Mesothelial cell of epicardium (in vitro differentiated cells): Measurements from ENCODE around the gene RRAGD. TPM values are rescaled to one million over a fixed set of nuclear protein-coding genes. Genes with fewer than 3 reads are reported as not detected.

Source experiments
- DNase-seq, 2 experiments: peaks; one replicate each; pipeline ENCODE4 v3.0.0; 2021; ENCODE audit warnings: low spot score in 2 of 2; ENCODE audit not compliant: unreplicated experiment in 2 of 2
- H3K27ac Mint-ChIP-seq: 2 replicates; pipeline ENCODE4 v1.8.0; 2021; ENCODE audit warnings: mixed read lengths
- H3K27me3 Mint-ChIP-seq: 2 replicates; pipeline ENCODE4 v1.8.0; 2021; ENCODE audit warnings: low read depth, mixed read lengths
- H3K36me3 Mint-ChIP-seq: 2 replicates; pipeline ENCODE4 v1.8.0; 2021; ENCODE audit warnings: mixed read lengths
- H3K4me1 Mint-ChIP-seq: 2 replicates; pipeline ENCODE4 v1.8.0; 2021; ENCODE audit warnings: mixed read lengths
- H3K4me3 Mint-ChIP-seq: 2 replicates; pipeline ENCODE4 v1.8.0; 2021; ENCODE audit warnings: mild to moderate bottlenecking, moderate library complexity, mixed read lengths
- H3K9me3 Mint-ChIP-seq: 2 replicates; pipeline ENCODE4 v1.8.0; 2021; ENCODE audit warnings: mixed read lengths
- CTCF ChIP-seq: fragments of 200-600 bp; sonication (generic); IDR thresholded peaks from one replicate; pipeline ENCODE4 v1.5.0; 2021; ENCODE audit warnings: antibody characterized with exemption; ENCODE audit not compliant: unreplicated experiment
- total RNA-seq: library from RNA; stranded (reverse); gene quantifications from 3 replicates; pipeline ENCODE4 v1.2.1, GENCODE V29; 2021

RRAGD gene
- total RNA-seq, 1 donor from 2014 or later, result 6.9 TPM

- H3K36me3 Mint-ChIP-seq, result peaks cover 9% of the 10 kb centered on the region
- H3K4me1 Mint-ChIP-seq, result peaks cover 9% of the 10 kb centered on the region
- TF ChIP-seq CTCF, result no peak
- DNase-seq, result no peak
- no peak overlapping the region for H3K27ac Mint-ChIP-seq
- H3K4me3 Mint-ChIP-seq, result no peak overlapping the region
- no peaks in the 10 kb centered on the region for H3K9me3 Mint-ChIP-seq
- no peaks in the 10 kb centered on the region for H3K27me3 Mint-ChIP-seq
These were observed 40.2 kb upstream of the RRAGD start for GRCh38 chr6:89452281-89452680.

GRCh38 chr6:89449193-89449592 is 37.1 kb upstream of the RRAGD start:
- Mint-ChIP-seq H3K4me1 (peaks cover 6% of the 10 kb centered on the region), H3K27me3 (no peaks in the 10 kb centered on the region), H3K27ac (no peak overlapping the region), H3K4me3 (no peak overlapping the region), H3K36me3 (no peaks in the 10 kb centered on the region), H3K9me3 (no peaks in the 10 kb centered on the region)
- TF ChIP-seq CTCF, result no peak
- DNase-seq, result no peak

DNA sequence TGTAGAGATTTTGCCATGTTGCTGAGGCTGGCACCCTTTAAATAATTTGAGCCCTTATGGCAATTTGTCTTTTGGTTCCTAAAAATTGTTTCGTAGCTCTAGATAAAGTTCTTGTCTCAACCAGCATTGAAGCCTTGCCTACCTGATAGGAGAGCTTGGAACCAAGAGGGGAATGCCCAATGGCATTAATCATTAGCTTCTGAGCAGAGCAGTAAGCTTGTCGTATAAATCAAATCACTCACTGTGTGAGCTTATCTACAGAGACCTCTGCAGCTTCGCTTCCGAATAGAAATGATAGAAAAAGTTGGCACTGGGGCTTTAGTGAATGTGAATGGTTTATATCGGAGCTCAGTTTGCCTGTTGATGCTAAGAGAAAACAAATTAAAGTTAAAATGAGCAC is 31.6 kb upstream of the RRAGD start:
- no peak overlapping the region for H3K27ac Mint-ChIP-seq
- peaks cover 6% of the 10 kb centered on the region for H3K4me1 Mint-ChIP-seq
- peaks cover 11% of the 10 kb centered on the region for H3K9me3 Mint-ChIP-seq
- DNase-seq, result no peak
- H3K27me3 Mint-ChIP-seq, result no peaks in the 10 kb centered on the region
- no peak overlapping the region for H3K4me3 Mint-ChIP-seq
- H3K36me3 Mint-ChIP-seq, result peaks cover 7% of the 10 kb centered on the region
- no peak for TF ChIP-seq CTCF

DNA sequence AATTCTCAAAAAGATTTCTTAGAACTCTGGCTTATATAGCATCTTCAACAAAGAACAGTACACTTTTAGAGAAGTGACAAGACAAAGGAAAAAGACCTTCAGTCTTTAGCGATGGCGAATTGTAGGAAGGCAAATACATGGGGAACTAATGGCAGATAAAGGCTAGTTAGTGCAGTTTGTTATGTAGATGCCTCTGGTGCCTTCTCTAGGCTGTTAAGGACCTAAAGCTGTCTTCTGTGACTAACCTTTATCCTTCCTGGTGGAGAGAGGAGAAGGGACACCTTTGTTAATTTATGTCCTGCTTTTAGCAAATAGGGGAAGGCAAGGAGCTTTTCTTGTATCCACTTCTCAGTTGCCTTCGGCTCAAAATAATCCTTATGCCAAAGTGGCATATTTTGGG is 28.1 kb upstream of the RRAGD start:
- Mint-ChIP-seq H3K9me3 (peaks cover 11% of the 10 kb centered on the region), H3K27me3 (no peaks in the 10 kb centered on the region)
- DNase-seq, result no peak

GRCh38 chr6:89439014-89439413 is 26.9 kb upstream of the RRAGD start:
- Mint-ChIP-seq H3K4me1 (peaks cover 35% of the 10 kb centered on the region), H3K36me3 (peaks cover 7% of the 10 kb centered on the region), H3K9me3 (peaks cover 11% of the 10 kb centered on the region), H3K27me3 (no peaks in the 10 kb centered on the region), H3K4me3 (no peak overlapping the region), H3K27ac (no peak overlapping the region)
- DNase-seq, result no peak
- no peak for TF ChIP-seq CTCF

More for the DNA sequence above, 28.1 kb upstream of the RRAGD start:
- no peak for TF ChIP-seq CTCF
- Mint-ChIP-seq H3K4me3 (no peak overlapping the region), H3K27ac (no peak overlapping the region), H3K4me1 (peaks cover 25% of the 10 kb centered on the region), H3K36me3 (peaks cover 7% of the 10 kb centered on the region)

DNA sequence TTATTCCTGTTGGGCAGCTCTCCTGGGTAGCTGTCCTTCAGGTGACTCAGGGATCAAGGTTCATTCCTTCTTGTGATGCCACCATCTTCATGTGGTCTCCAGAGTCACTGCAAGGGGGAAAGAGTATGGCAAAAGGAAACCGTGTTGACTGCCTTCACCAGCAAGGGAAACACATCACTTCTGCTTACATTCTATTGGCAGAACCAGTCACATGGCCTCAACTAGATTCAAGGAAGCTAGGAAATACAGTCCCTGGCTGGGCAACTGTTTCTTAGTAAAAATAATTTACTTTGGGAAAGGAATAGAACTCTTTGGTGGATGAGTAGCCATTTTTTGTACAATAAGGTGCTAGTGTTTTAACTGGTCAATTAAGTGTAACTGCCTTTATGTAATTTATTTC is 26.2 kb upstream of the RRAGD start:
- Mint-ChIP-seq H3K27ac (no peak overlapping the region), H3K9me3 (peaks cover 11% of the 10 kb centered on the region), H3K27me3 (no peaks in the 10 kb centered on the region), H3K36me3 (peaks cover 7% of the 10 kb centered on the region), H3K4me1 (peaks cover 33% of the 10 kb centered on the region), H3K4me3 (no peak overlapping the region)
- DNase-seq, result no peak
- TF ChIP-seq CTCF, result no peak
